Thoracic aorta (tissue), 2 donors: Measurements from ENCODE around the gene GMPPB. TPM values are rescaled to one million over a fixed set of nuclear protein-coding genes. Genes with fewer than 3 reads are reported as not detected.
"Not testable (repeated sequence)": the region's sequence is repeated elsewhere in the genome, so short reads cannot be mapped to it uniquely, and the experiment has no call there.

Experiments used
- ATAC-seq: fragments of 150-250 bp; one replicate; pipeline ENCODE4 v1.8.0; 2017; ENCODE audit warnings: low read depth; ENCODE audit not compliant: insufficient number of reproducible peaks, low FRiP score
- DNase-seq: peaks from one replicate; pipeline ENCODE4 v3.0.0-alpha.2; 2020; ENCODE audit warnings: low spot score
- H3K27ac ChIP-seq, 2 donors: fragments of 200-600 bp; sonication (generic); 1 replicate in 1 of 2; 2 replicates in 1 of 2; pipeline ENCODE4 v1.5.1; 2016; ENCODE audit warnings: mild to moderate bottlenecking in 2 of 2, moderate library complexity in 2 of 2
- H3K27me3 ChIP-seq: fragments of 200-600 bp; sonication (generic); replicated peaks from 2 replicates; pipeline ENCODE4 v1.6.0; 2016; ENCODE audit warnings: mild to moderate bottlenecking; ENCODE audit not compliant: insufficient read depth
- H3K36me3 ChIP-seq: fragments of 200-600 bp; sonication (generic); one replicate; pipeline ENCODE4 v1.5.1; 2016
- H3K4me1 ChIP-seq, 2 donors: fragments of 200-600 bp; sonication (generic); 1 replicate in 1 of 2; 2 replicates in 1 of 2; pipeline versions ENCODE4 v1.5.1 to v1.6.0; 2016; ENCODE audit warnings: low read depth in 2 of 2, mild to moderate bottlenecking in 1 of 2; ENCODE audit not compliant: control insufficient read depth in 1 of 2
- H3K4me3 ChIP-seq: fragments of 200-600 bp; sonication (generic); 2 replicates; pipeline ENCODE4 v1.5.1; 2016; ENCODE audit warnings: mild to moderate bottlenecking
- H3K9me3 ChIP-seq: fragments of 200-600 bp; sonication (generic); 2 replicates; pipeline ENCODE4 v1.5.1; 2016
- CTCF ChIP-seq: fragments of 200-600 bp; sonication (generic); IDR thresholded peaks from one replicate; pipeline ENCODE4 v1.5.1; 2019; ENCODE audit warnings: antibody characterized with exemption
- total RNA-seq, 2 donors: library from RNA; depleted of rRNA; stranded (reverse); fragments of >200 nt; gene quantifications; one replicate each; pipeline versions ENCODE4 v1.1.0 to v1.2.3, GENCODE V29; 2016

GMPPB gene
- total RNA-seq, 2 donors from 2014 or later = 30.5 to 43.1 TPM

GRCh38 chr3:49686769-49687423 lies 36.9 kb downstream of the GMPPB start:
- not testable (repeated sequence) for ATAC-seq, H3K27me3 ChIP-seq, H3K9me3 ChIP-seq, H3K27ac ChIP-seq, DNase-seq
- peaks cover 18% of the 10 kb centered on the region for H3K36me3 ChIP-seq
- H3K4me3 ChIP-seq = peak overlapping the region; percentile 61
- H3K4me1 ChIP-seq = peaks cover 17 to 31% of the 10 kb centered on the region in 2 donors

- DNase-seq, ATAC-seq, H3K27me3 ChIP-seq, H3K9me3 ChIP-seq, H3K27ac ChIP-seq: not testable (repeated sequence)
- peaks cover 17 to 27% of the 10 kb centered on the region in 2 donors for H3K4me1 ChIP-seq
- H3K4me3 ChIP-seq = peak overlapping the region; percentile 61
- peaks cover 21% of the 10 kb centered on the region for H3K36me3 ChIP-seq
These were observed 37.4 kb downstream of the GMPPB start for GRCh38 chr3:49686346-49686745.

GRCh38 chr3:49685846-49686245 lies 37.9 kb downstream of the GMPPB start:
- DNase-seq, H3K27ac ChIP-seq, H3K9me3 ChIP-seq, ATAC-seq, H3K27me3 ChIP-seq: not testable (repeated sequence)
- H3K4me3 ChIP-seq = peak overlapping the region; percentile 61
- peaks cover 15 to 22% of the 10 kb centered on the region in 2 donors for H3K4me1 ChIP-seq
- H3K36me3 ChIP-seq = peaks cover 22% of the 10 kb centered on the region

- H3K9me3 ChIP-seq, ATAC-seq, H3K27me3 ChIP-seq, DNase-seq, H3K27ac ChIP-seq, H3K4me3 ChIP-seq: not testable (repeated sequence)
- Histone ChIP-seq H3K36me3 (peaks cover 30% of the 10 kb centered on the region), H3K4me1 (peaks cover 9 to 15% of the 10 kb centered on the region in 2 donors)
These were observed 38.6 kb downstream of the GMPPB start for GRCh38 chr3:49685103-49685502.

GRCh38 chr3:49684453-49684852 lies 39.3 kb downstream of the GMPPB start:
- not testable (repeated sequence) for H3K9me3 ChIP-seq, H3K4me3 ChIP-seq, DNase-seq, H3K27ac ChIP-seq, H3K27me3 ChIP-seq, ATAC-seq
- H3K4me1 ChIP-seq = peaks cover 6 to 11% of the 10 kb centered on the region in 2 donors
- H3K36me3 ChIP-seq = peaks cover 36% of the 10 kb centered on the region

GRCh38 chr3:49683162-49683561 lies 40.6 kb downstream of the GMPPB start:
- no peak for DNase-seq
- Histone ChIP-seq H3K4me1 (peaks cover 0 to 5% of the 10 kb centered on the region in 2 donors), H3K9me3 (no peaks in the 10 kb centered on the region), H3K27me3 (no peaks in the 10 kb centered on the region), H3K4me3 (no peak overlapping the region), H3K36me3 (peaks cover 46% of the 10 kb centered on the region), H3K27ac (no peak overlapping the region)
- no peak for TF ChIP-seq CTCF
- no peak for ATAC-seq

GRCh38 chr3:49681543-49681942 lies 42.2 kb downstream of the GMPPB start:
- DNase-seq (no peak), ATAC-seq (no peak)
- peaks cover 60% of the 10 kb centered on the region for H3K36me3 ChIP-seq
- no peak for TF ChIP-seq CTCF
- H3K4me3 ChIP-seq = no peak overlapping the region
- no peaks in the 10 kb centered on the region for H3K9me3 ChIP-seq
- no peak overlapping the region for H3K27ac ChIP-seq
- H3K4me1 ChIP-seq = no peaks in the 10 kb centered on the region
- H3K27me3 ChIP-seq = no peaks in the 10 kb centered on the region

- H3K4me1 ChIP-seq = no peaks in the 10 kb centered on the region
- H3K4me3 ChIP-seq = no peak overlapping the region
- DNase-seq (no peak), ATAC-seq (no peak)
- no peaks in the 10 kb centered on the region for H3K9me3 ChIP-seq
- no peaks in the 10 kb centered on the region for H3K27me3 ChIP-seq
- no peak overlapping the region for H3K27ac ChIP-seq
- TF ChIP-seq CTCF = no peak
- H3K36me3 ChIP-seq = peaks cover 64% of the 10 kb centered on the region
These were observed 42.6 kb downstream of the GMPPB start for GRCh38 chr3:49681232-49681522.
